Right renal cortex interstitium (tissue), 3 donors: ENCODE results near the gene PRKCH. TPM values are rescaled to one million over a fixed set of nuclear protein-coding genes. Genes with fewer than 3 reads are reported as not detected.
"Not testable (repeated sequence)": the region's sequence is repeated elsewhere in the genome, so short reads cannot be mapped to it uniquely, and the experiment has no call there.

ENCODE experiments used
- DNase-seq, 3 donors: peaks; one replicate each; pipeline ENCODE4 v3.0.0-alpha.2; 2013; ENCODE audit warnings: low read depth in 3 of 3, low spot score in 2 of 3
- polyA plus RNA-seq, 3 donors: library from polyadenylated mRNA; unstranded; fragments of 120-200 nt; gene quantifications; one replicate each; pipeline ENCODE4 v1.2.1, GENCODE V29; 2013; ENCODE audit not compliant: insufficient read length in 3 of 3

PRKCH gene
- polyA plus RNA-seq, 3 donors, result 17.5 to 20.1 (median 18.1) TPM

DNA sequence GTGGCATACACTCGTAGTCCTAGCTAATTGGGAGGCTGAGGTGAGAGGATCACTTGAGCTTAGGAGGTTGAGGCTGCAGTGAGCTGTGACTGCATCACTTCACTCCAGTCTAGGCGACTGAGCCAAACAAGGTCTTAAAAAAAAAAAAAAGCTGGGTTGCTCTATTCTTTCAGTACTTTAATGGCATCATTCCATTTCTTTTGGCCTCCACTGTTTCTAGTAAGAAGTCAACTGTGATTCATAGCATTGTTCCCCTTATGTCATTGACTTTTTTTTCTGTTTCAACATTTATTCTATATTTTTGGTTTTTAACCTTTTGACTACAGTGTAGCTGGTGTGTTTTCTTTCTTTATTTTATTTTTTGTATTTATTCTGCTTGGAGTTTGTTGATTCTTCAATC lies 16.7 kb upstream of the PRKCH start:
- DNase-seq, result no peak

DNA sequence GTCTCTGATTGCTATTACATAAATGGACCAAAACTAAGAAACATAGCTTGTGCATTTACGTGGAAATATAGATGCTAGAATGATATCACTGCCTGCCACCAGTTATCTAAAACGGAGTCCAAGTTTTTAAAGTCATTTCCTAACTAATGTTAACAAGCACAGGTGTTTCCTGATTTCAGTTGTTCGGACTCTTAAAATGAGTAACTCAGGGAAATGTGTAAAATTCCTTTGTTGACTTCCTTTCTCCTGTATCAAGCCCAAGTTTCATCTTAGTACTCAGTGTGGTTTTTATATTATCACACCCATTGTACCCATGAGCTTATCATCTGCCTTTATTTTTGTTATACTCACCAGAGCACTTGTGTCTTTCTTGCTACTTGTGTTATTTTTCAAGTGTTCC lies 13.2 kb upstream of the PRKCH start:
- no peak for DNase-seq

GRCh38 chr14:61308701-61309100 lies 12.7 kb upstream of the PRKCH start:
- not testable (repeated sequence) for DNase-seq

DNA sequence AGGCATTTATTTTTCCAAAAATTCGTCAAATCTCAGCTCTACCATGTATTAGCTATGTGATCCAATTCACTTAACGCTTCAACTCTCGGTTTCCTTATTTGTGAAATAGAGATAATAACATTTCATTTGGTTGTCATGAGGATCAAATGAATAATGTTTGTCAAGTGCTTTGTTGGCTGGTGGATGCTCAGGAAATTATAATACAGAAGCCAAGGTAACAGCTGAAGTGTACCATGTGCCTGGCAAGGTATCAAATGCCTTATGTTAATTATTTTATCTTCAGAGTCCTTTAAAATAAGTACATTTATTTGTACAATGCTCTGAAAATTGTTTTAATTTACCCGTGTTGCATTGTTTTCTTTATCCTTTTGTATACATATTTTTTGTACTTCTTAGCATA lies 6.1 kb upstream of the PRKCH start:
- DNase-seq, result no peak

DNA sequence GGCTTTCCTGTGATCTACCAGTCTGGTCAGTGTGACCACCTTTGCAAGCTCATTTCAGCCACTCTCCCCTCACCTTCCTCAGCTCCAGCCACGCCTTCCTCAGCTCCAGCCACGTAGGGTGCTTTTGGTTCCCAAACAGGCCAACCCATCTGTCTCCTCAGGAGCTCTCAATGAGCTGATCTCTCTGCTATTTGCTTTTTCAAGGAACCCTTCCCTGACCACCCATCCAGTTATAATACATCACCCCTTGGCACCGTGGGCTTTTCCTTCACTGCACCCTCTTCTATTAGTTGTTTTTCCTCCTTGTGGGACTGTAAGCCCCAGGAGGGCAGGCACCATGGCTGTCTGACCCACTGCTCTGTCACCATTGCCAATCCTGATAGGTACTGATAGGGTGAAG lies 2.3 kb upstream of the PRKCH start:
- DNase-seq, result no peak

GRCh38 chr14:61319706-61320105 lies 1.7 kb upstream of the PRKCH start:
- no peak for DNase-seq

DNA sequence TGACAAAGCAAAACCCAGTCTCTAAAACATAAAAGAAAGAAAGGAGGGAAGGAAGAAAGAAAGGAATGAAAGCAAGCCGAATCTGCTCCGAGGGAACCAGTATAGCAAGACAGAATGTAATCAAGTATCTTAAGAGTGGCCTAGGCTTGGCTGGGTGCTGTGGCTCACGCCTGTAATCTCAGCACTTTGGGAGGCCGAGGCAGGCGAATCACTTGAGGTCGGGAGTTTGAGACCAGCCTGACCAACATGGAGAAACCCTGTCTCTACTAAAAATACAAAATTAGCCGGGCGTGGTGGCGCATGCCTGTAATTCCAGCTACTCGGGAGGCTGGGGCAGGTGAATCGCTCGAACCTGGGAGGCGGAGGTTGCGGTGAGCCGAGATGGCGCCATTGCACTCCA lies 1.2 kb upstream of the PRKCH start:
- DNase-seq, result not testable (repeated sequence)

DNA sequence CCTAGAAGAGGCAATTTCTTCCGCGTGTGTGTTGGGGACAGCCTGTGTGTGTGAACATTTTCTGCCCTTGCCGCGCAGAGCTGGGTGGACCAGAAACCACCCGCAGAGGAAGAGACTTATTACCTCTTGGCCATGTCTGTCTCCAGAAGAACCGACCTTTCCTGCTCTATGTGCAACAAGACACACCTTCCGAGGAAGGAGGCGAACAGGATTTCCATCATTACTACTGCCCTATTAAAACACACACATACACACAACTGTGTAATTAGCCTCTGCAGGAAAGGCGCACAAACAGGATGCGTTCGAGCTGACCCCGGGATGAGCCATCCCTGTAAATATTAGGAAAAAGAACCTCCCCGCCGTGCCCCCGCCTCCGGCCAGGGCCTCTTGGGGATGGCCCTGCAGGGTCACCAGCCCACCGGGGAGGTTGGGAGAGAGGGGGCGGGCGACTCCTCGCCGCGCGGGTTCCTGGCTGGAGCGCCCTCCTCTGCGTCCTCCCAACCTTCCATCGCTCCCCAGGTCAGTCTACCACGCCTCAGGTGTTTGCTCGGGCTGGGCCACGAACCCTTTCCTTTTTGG lies 484 bp upstream of the PRKCH start:
- DNase-seq, result no peak

- no peak for DNase-seq
Observed at GRCh38 chr14:61322011-61322798, 826 bp downstream of the PRKCH start.

- DNase-seq, result no peak
Observed at GRCh38 chr14:61322799-61323290, 1.5 kb downstream of the PRKCH start.

DNA sequence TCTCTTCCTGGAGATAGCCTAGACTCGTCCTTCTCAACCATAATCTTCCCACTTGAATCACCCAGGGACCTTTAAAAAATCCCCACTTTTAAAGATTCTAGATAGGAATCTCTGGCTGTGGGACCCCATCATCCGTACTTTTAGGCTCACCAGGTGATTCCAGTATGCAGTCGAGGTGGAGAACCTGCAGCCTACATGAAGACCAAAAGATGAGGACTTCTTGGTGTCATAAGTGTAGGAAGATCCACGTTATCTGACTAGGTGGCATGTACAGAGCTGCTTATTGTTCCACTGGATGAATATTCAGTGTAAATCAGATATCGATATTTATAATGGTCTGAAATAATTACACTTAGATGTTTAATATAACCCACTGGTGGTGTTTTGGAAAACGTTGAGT lies 2.6 kb downstream of the PRKCH start:
- no peak for DNase-seq

DNA sequence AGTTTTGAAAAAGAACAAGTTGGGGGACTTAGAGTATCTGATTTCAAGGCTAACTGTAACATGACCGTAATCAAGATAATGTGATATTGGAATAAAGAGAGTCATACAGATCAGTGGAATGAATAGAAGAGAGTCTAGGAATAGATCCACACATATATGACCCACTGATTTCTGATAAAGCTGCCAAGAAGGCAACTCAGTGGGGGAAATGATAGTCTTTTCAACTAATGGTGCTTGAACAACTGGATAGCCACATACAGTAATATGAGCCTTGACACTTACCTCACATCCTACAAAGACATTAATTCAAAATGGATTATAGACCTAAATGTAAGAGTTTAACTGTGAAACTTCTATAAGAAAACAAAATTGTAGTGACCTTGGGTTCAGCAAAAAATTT lies 3.8 kb downstream of the PRKCH start:
- DNase-seq, result no peak

DNA sequence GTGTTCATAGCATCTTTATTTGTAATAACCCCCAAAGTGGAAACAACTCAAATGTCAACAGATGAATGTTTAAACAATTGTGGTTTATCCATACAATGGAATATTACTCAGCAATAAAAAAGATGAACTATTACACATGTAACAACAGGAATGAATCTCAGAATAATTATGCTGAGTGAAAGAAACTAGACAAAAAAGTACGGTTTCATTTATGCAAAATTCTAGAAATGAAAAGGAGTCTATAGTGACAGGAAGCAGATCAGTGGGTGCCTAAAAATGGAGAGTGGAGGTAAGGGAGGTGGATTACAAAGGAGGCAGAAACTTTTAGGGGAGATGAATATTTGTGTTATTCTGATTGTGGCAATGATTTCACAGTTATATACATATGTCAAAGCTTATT lies 4.8 kb downstream of the PRKCH start:
- DNase-seq, result no peak

GRCh38 chr14:61326847-61327246 lies 5.5 kb downstream of the PRKCH start:
- DNase-seq, result no peak

DNA sequence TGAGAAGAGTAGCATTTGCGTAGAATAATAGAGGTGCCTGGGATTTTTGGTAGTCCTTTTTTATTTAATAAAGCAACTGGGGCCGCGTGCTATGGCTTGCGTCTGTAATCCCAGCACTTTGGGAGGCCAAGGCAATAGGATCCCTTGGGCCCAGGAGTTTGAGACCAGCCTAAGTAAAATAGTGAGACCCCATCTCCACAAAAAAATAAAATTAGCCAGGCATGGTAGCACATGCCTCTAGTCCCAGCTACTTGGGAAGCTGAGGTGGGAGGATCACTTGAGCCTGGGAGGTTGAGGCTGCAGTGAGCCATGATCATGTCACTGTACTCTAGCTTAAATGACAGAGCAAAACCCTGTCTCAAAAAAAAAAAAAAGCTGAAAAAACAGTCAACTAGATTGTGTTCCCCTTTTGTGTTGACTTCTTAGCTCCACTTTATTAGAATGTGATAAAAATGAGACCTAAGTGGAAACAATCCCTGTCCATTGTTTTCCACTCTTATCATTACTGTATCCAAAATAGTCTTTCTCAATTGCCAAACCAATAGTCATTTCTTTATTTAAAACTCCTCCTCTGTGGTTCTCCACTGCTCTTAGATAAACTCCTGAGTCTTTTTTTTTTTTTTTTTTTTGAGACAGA lies 7.4 kb downstream of the PRKCH start:
- DNase-seq, result no peak

- no peak for DNase-seq
Observed at GRCh38 chr14:61329478-61330051, 8.2 kb downstream of the PRKCH start.

GRCh38 chr14:61330511-61330910 lies 9.1 kb downstream of the PRKCH start:
- DNase-seq, result no peak

DNA sequence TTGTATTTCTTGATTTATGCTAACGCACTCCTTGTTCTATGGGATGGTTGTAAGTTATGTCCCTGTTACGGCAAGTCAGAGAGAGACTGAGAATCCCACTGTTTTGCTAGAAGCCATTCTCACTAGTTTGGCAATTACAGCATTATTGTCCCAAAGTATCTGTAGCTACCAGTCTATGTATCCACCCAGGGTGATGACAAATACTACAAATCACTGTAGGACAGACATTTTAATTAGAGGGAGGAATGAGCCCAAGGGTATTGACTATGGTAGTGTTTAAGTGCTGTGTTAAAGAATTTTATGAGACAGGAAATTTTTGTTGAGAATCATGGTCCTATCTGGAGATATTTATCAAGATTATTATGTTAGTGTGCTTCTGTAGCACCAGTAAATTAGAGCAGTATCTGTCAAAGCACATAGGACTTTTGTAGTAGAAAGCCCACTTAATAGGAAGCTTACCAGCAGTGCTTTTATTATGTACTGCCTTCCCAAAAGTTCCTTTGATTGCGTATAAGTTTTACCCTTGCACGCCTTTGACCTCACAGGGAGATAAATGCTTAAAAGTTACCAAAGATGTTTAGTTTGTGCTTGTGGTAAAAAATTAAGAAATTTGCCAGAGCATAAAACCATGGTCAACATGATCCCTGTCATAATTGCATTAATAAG lies 10.7 kb downstream of the PRKCH start:
- no peak for DNase-seq

- DNase-seq, result no peak
Observed at GRCh38 chr14:61332658-61333029, 11.3 kb downstream of the PRKCH start.

GRCh38 chr14:61333087-61333486 lies 11.7 kb downstream of the PRKCH start:
- DNase-seq, result no peak

GRCh38 chr14:61334197-61334701 lies 12.9 kb downstream of the PRKCH start:
- DNase-seq, result no peak
